Nephron (organoid): ENCODE measurements around the gene SEC63.
"Not testable (repeated sequence)": the region's sequence is repeated elsewhere in the genome, so short reads cannot be mapped to it uniquely, and the experiment has no call there.

Experiments used
- H3K27ac Mint-ChIP-seq, 3 experiments: 2 replicates each; pipeline ENCODE4 v1.8.0; 2020; ENCODE audit warnings: mixed read lengths in 3 of 3, mild to moderate bottlenecking in 2 of 3, moderate library complexity in 1 of 3
- H3K27me3 Mint-ChIP-seq: 2 replicates; pipeline ENCODE4 v1.8.0; 2021; ENCODE audit warnings: low read depth, mild to moderate bottlenecking, moderate library complexity, mixed read lengths
- H3K36me3 Mint-ChIP-seq: 2 replicates; pipeline ENCODE4 v1.8.0; 2020; ENCODE audit warnings: low read depth, mixed read lengths
- H3K4me1 Mint-ChIP-seq: 2 replicates; pipeline ENCODE4 v1.8.0; 2020; ENCODE audit warnings: mixed read lengths
- H3K4me3 Mint-ChIP-seq, 3 experiments: 2 replicates each; pipeline ENCODE4 v1.8.0; 2020; ENCODE audit warnings: mild to moderate bottlenecking in 3 of 3, mixed read lengths in 3 of 3, moderate library complexity in 2 of 3
- H3K9me3 Mint-ChIP-seq: 2 replicates; pipeline ENCODE4 v1.8.0; 2020; ENCODE audit warnings: mixed read lengths
- TF ChIP-seq, protein P1 (sequence below), 3 experiments: fragments of 200-600 bp; sonication (generic); IDR thresholded peaks; one replicate each; pipeline ENCODE4 v1.5.0; 2021; ENCODE audit warnings: antibody characterized with exemption in 3 of 3; ENCODE audit not compliant: unreplicated experiment in 3 of 3

Gene SEC63

GRCh38 chr6:107999341-107999740 is 41.3 kb upstream of the SEC63 start:
- Mint-ChIP-seq H3K27me3 (peaks cover 3% of the 10 kb centered on the region), H3K4me3 (no peak overlapping the region), H3K27ac (no peak overlapping the region), H3K4me1 (peaks cover 16% of the 10 kb centered on the region), H3K36me3 (no peaks in the 10 kb centered on the region), H3K9me3 (no peaks in the 10 kb centered on the region)
- TF ChIP-seq, protein P1, sequence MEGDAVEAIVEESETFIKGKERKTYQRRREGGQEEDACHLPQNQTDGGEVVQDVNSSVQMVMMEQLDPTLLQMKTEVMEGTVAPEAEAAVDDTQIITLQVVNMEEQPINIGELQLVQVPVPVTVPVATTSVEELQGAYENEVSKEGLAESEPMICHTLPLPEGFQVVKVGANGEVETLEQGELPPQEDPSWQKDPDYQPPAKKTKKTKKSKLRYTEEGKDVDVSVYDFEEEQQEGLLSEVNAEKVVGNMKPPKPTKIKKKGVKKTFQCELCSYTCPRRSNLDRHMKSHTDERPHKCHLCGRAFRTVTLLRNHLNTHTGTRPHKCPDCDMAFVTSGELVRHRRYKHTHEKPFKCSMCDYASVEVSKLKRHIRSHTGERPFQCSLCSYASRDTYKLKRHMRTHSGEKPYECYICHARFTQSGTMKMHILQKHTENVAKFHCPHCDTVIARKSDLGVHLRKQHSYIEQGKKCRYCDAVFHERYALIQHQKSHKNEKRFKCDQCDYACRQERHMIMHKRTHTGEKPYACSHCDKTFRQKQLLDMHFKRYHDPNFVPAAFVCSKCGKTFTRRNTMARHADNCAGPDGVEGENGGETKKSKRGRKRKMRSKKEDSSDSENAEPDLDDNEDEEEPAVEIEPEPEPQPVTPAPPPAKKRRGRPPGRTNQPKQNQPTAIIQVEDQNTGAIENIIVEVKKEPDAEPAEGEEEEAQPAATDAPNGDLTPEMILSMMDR (IDR thresholded peaks at IDR 0.05; ENCODE audit: unreplicated experiment in 3 of 3): no peak

DNA sequence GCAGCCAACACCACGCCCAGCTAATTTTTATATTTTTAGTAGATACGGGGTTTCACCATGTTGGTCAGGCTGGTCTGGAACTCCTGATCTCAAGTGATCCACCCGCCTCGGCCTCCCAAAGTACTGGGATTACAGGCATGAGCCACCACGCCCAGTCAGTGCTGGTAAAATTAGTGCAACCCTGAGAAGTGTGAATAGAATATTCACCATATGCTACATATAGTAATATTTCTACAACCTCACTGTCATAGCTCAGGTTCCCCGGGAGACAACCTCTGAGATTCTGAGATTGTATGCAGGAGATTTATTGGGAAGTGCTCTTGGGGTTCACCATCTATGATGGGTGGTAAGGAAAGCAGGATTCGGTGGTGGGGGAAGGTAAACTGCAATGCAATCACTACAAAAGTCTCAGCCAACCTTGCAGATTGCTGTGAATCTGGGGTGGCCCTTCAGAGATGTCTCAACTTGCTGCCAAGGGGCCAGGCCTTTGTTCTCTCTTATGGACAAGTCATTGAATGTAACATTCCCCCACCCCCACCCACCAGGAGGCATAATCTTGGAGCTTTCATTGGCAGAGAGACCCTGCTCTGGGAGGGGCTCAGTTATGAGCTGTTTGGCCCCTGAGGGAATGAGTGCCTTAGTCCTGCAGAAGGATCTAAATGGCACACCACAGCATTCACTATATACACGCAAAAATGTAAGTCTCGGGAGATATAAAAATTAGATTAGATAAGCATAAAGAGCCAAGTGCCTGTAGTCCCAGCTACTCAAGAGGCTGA is 34.0 kb upstream of the SEC63 start:
- H3K9me3 Mint-ChIP-seq: no peaks in the 10 kb centered on the region
- no peaks in the 10 kb centered on the region for H3K27me3 Mint-ChIP-seq
- TF ChIP-seq, protein P1 (IDR thresholded peaks at IDR 0.05; ENCODE audit: unreplicated experiment in 3 of 3): no peak
- H3K36me3 Mint-ChIP-seq: no peaks in the 10 kb centered on the region
- peaks cover 7% of the 10 kb centered on the region for H3K4me1 Mint-ChIP-seq
- no peak overlapping the region for H3K4me3 Mint-ChIP-seq
- peak overlapping the region in 1 of 3 experiments; percentile 22 for H3K27ac Mint-ChIP-seq

GRCh38 chr6:107991061-107991460 is 33.1 kb upstream of the SEC63 start:
- Mint-ChIP-seq H3K9me3 (no peaks in the 10 kb centered on the region), H3K27ac (peak overlapping the region in 2 of 3 experiments; percentile 5 to 67), H3K4me1 (peaks cover 7% of the 10 kb centered on the region), H3K27me3 (no peaks in the 10 kb centered on the region), H3K4me3 (no peak overlapping the region), H3K36me3 (no peaks in the 10 kb centered on the region)
- TF ChIP-seq, protein P1 (IDR thresholded peaks at IDR 0.05; ENCODE audit: unreplicated experiment in 3 of 3): no peak

DNA sequence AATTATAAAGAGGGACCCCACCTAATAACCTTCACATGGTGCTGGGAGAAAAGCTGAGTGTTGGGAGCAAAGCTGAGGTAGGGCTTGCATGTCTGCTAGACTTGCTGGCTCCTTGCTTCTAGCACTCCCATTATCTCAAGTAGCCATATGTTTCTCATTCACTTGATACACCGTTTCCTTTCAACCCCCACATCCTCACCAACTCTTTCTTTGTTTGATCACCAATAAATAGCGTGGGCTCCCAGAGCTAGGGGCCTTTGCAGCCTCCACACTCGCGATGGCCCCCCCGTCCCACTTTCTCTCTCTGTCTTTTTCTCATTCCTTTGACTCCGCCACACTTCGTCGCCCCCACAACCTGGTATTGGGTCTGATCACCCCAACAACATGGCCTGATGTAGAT is 32.6 kb upstream of the SEC63 start:
- H3K4me3 Mint-ChIP-seq, H3K36me3 Mint-ChIP-seq, H3K27me3 Mint-ChIP-seq, H3K4me1 Mint-ChIP-seq, H3K9me3 Mint-ChIP-seq: not testable (repeated sequence)
- peak overlapping the region in 2 of 3 experiments; percentile 5 to 67 for H3K27ac Mint-ChIP-seq

DNA sequence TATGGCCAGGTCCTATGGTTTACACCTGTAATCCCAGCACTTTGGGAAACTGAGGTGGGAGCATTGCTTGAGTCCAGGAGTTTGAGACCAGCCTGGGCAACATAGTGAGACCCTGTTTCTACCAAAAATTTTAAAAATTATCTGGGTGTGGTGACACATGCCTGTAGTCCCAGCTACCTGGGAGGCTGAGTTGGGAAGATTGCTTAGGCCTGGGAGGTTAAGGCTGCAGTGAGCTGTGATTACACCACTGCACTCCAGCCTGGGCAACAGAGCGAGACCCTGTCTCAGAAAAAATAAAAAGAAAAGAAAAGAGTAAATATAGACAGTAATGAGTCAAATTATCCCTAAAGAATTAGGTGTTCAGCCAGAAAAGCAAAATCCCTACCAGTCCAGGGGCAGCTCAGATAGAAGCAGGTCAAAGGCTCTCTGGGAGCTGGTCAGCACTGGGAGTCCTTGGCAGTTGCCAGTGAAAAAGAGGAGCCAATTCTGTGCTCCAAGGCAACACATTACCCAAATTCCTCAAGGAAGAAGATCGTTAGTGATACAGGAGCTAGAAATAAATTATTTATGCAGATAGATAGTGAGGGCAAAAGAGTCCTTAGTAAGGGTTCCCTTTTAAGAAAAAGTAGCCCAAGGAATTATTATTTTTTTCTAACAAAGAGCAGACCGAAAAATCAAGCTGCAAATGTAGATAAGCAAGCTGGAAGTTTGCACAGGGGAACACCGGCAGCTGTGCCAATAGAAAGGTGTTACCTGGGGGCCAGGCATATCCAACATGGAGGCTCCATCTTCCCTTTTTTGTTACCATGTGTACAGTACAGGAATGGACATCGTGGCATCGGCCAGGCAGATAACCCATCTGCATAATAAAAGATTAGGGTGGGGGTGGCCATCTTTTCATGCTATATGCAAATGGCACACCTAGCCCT is 31.4 kb upstream of the SEC63 start:
- TF ChIP-seq, protein P1 (IDR thresholded peaks at IDR 0.05; ENCODE audit: unreplicated experiment in 3 of 3): no peak
- H3K27me3 Mint-ChIP-seq: peaks cover 4% of the 10 kb centered on the region
- H3K4me1 Mint-ChIP-seq: peaks cover 7% of the 10 kb centered on the region
- H3K36me3 Mint-ChIP-seq: no peaks in the 10 kb centered on the region
- H3K9me3 Mint-ChIP-seq: no peaks in the 10 kb centered on the region
- H3K27ac Mint-ChIP-seq: no peak overlapping the region
- no peak overlapping the region for H3K4me3 Mint-ChIP-seq

DNA sequence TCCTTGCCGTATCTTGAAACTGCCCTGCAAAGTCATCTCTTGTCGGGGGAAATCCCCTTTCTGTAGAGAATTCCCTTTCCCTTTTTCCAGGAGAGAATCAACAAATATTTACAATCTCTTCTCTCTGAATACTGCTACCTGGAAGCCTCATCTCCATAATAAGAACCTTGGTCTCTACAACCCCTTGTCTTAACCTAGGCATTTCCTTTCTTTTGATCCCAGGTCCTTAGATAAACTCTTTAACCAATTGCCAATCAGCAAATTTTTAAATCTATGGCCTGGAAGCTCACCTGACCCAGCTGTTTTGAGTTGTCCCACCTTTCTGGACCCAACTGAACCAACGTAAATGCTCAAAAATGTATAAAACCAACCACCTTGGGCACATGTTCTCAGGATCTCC is 30.6 kb upstream of the SEC63 start:
- TF ChIP-seq, protein P1 (IDR thresholded peaks at IDR 0.05; ENCODE audit: unreplicated experiment in 3 of 3): no peak
- no peaks in the 10 kb centered on the region for H3K9me3 Mint-ChIP-seq
- no peak overlapping the region for H3K27ac Mint-ChIP-seq
- peaks cover 7% of the 10 kb centered on the region for H3K27me3 Mint-ChIP-seq
- peaks cover 7% of the 10 kb centered on the region for H3K4me1 Mint-ChIP-seq
- no peak overlapping the region for H3K4me3 Mint-ChIP-seq
- no peaks in the 10 kb centered on the region for H3K36me3 Mint-ChIP-seq
